Right lobe of liver (tissue), 6 donors: ENCODE data around the gene AJUBA. TPM values are rescaled to one million over a fixed set of nuclear protein-coding genes. Genes with fewer than 3 reads are reported as not detected.

ENCODE experiments used
- ATAC-seq, 4 donors: fragments of 200-7000 bp; cut with Tn5 transposase; one replicate each; pipeline ENCODE4 v1.9.1; 2020; ENCODE audit warnings: mild to moderate bottlenecking in 4 of 4, moderate library complexity in 4 of 4
- DNase-seq, 3 donors: peaks; one replicate each; pipeline ENCODE4 v3.0.0-alpha.2; 2020
- H3K27ac ChIP-seq, 3 donors: fragments of 200-600 bp; one replicate each; pipeline ENCODE4 v1.8.0; 2022
- H3K27me3 ChIP-seq, 2 donors: fragments of 200-600 bp; one replicate each; pipeline ENCODE4 v1.8.0; 2022
- H3K36me3 ChIP-seq, 4 donors: fragments of 200-600 bp; sonication (generic) in 1 of 4; one replicate each; pipeline versions ENCODE4 v1.5.1 to v1.8.0; 2017 to 2022; ENCODE audit warnings: control low read depth in 1 of 4
- H3K4me1 ChIP-seq, 4 donors: fragments of 200-600 bp; sonication (generic) in 1 of 4; one replicate each; pipeline versions ENCODE4 v1.5.1 to v1.8.0; 2017 to 2022; ENCODE audit warnings: control low read depth in 1 of 4
- H3K4me3 ChIP-seq, 3 donors: fragments of 200-600 bp; one replicate each; pipeline ENCODE4 v1.8.0; 2022
- H3K9me3 ChIP-seq, 4 donors: fragments of 200-600 bp; sonication (generic) in 1 of 4; one replicate each; pipeline versions ENCODE4 v1.5.1 to v1.8.0; 2017 to 2022; ENCODE audit warnings: control low read depth in 1 of 4
- CTCF ChIP-seq, 4 donors: fragments of 200-600 bp in 3 of 4; fragments of 450-650 bp in 1 of 4; IDR thresholded peaks; one replicate each; pipeline versions ENCODE4 v1.5.1 to v1.8.0; 2016 to 2022; ENCODE audit warnings: antibody characterized with exemption in 4 of 4, mild to moderate bottlenecking in 2 of 4
- POLR2A ChIP-seq: fragments of 450-650 bp; IDR thresholded peaks from one replicate; pipeline ENCODE4 v1.6.1; 2017; ENCODE audit warnings: antibody characterized with exemption, mild to moderate bottlenecking
- WGBS: methylation state at CpG from one replicate; pipeline ENCODE4 v1.1.6; 2018; ENCODE audit warnings: low coverage, low lambda C conversion rate; ENCODE audit not compliant: insufficient coverage; ENCODE audit errors: missing lambda C conversion rate; 5-methylcytosine and 5-hydroxymethylcytosine counted together
- intact Hi-C, 2 donors: fragments of 100-400 bp; cut with DNase I; formaldehyde crosslinking; loops; one replicate each; pipeline versions ENCODE4 v1.11.2 to v1.14.1; 2022
- total RNA-seq, 6 experiments: library from RNA; depleted of rRNA in 2 of 6; stranded (reverse); fragments of >200 nt in 2 of 6; fragmentation: NEBNext Ultra II Directional in 3 of 6; extraction: Animal tissue kit (Norgen Biotek cat#: 25700) in 3 of 6; gene quantifications; one replicate each; pipeline versions ENCODE4 v1.1.0 to v1.2.4, GENCODE V29; 2016 to 2023
- donor health status: DM: no; HTN: yes; CAD: no.
- donor health status: DM: no; HTN: no; CAD: no.
- donor health status: DM: no; HTN: no; CAD: no.
- donor health status: DM: no; HTN: yes; CAD: no.
- donor health status: DM: no; HTN: yes; CAD: no.

The AJUBA gene
- total RNA-seq, 6 experiments from 2014 or later: 7.8 to 64.6 (median 54.2) TPM

GRCh38 chr14:22991852-22992251, 9.5 kb upstream of the AJUBA start:
- DNase-seq (no peak), ATAC-seq (no peak)
- Histone ChIP-seq H3K4me1 (no peaks in the 10 kb centered on the region), H3K27ac (no peak overlapping the region), H3K4me3 (no peak overlapping the region), H3K36me3 (no peaks in the 10 kb centered on the region), H3K9me3 (no peaks in the 10 kb centered on the region), H3K27me3 (no peaks in the 10 kb centered on the region)
- WGBS: 83% methylated on average over 8 of the region's 8 CpGs
- TF ChIP-seq POLR2A (no peak), CTCF (IDR thresholded peaks at IDR 0.05) (no peak)
- intact Hi-C loops: no loop called here

GRCh38 chr14:22987291-22987690, 4.9 kb upstream of the AJUBA start:
- H3K36me3 ChIP-seq: no peaks in the 10 kb centered on the region
- no peaks in the 10 kb centered on the region for H3K9me3 ChIP-seq
- no peaks in the 10 kb centered on the region for H3K27me3 ChIP-seq
- intact Hi-C loops: loop anchor here (5.0 kb wide), 1 partner anchor 70 kb away; the partner anchor contains the start of gene CDH24 (in 2 of the 2)
- WGBS: 61% methylated on average over 5 of the region's 8 CpGs
- no peak overlapping the region for H3K4me3 ChIP-seq
- no peak for TF ChIP-seq CTCF (IDR thresholded peaks at IDR 0.05)
- DNase-seq (no peak), ATAC-seq (no peak)
- peaks cover 0 to 24% (median 5%) of the 10 kb centered on the region in 4 donors for H3K4me1 ChIP-seq
- no peak overlapping the region for H3K27ac ChIP-seq

DNA sequence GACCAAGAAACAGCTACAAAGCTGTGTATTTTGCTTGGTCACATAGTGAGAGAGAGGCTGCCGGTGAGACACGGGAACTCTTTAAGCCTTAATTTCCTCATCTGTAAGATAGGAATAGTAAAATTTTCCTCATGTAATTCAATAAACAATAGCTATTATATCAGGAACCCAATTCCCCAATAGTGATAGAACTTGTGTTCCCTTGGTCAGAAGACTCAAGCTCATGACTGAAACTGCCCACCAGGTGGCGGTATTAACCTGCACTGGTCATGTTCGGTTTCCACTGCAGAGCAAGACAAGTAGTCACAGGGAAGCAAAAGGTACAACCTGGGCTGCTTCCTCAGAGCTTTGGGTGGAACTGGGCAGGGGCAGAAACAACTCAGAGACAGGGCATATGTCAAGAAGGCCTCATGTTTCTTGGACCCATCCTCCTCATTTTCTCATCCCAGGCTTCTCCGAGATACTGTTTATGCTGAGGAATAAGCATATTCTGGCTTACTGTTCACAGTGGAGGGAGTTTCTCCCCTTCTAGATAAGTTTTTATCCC, 4.2 kb upstream of the AJUBA start:
- 20% methylated on average over 5 of the region's 5 CpGs for WGBS
- Histone ChIP-seq H3K27me3 (no peaks in the 10 kb centered on the region), H3K4me1 (peaks cover 0 to 24% (median 5%) of the 10 kb centered on the region in 4 donors), H3K27ac (no peak overlapping the region), H3K4me3 (no peak overlapping the region), H3K9me3 (no peaks in the 10 kb centered on the region), H3K36me3 (no peaks in the 10 kb centered on the region)
- peak; percentile 80 to 87 (median 82) for DNase-seq
- ATAC-seq: peak; percentile 64 to 73 (median 69)
- TF ChIP-seq CTCF (IDR thresholded peaks at IDR 0.05) (peak; percentile 92 to 94 (median 92)), POLR2A (no peak)
- intact Hi-C loops: loop anchor here (5.0 kb wide), 1 partner anchor 71 kb away; the partner anchor contains the start of gene CDH24 (in 2 of the 2)

- Histone ChIP-seq H3K4me1 (peaks cover 0 to 24% (median 5%) of the 10 kb centered on the region in 4 donors), H3K9me3 (no peaks in the 10 kb centered on the region), H3K4me3 (no peak overlapping the region), H3K36me3 (no peaks in the 10 kb centered on the region), H3K27me3 (no peaks in the 10 kb centered on the region), H3K27ac (no peak overlapping the region)
- ATAC-seq (no peak), DNase-seq (no peak)
- no peak for TF ChIP-seq CTCF (IDR thresholded peaks at IDR 0.05)
- TF ChIP-seq POLR2A: no peak
- 20% methylated on average over 2 of the region's 2 CpGs for WGBS
- intact Hi-C loops: loop anchor here (5.0 kb wide), 1 partner anchor 71 kb away; the partner anchor contains the start of gene CDH24 (in 2 of the 2)
These were observed 3.6 kb upstream of the AJUBA start for GRCh38 chr14:22985894-22986507.
